H1 (cell line): Measurements from ENCODE around the gene NR2F1. TPM values are rescaled to one million over a fixed set of nuclear protein-coding genes. Genes with fewer than 3 reads are reported as not detected.

Experiments
- CTCF ChIA-PET: fragments of 300-600 bp; sonication (Branson Sonifier 250); formaldehyde crosslinking; loops from one replicate; lab custom pipeline; 2021; ENCODE audit not compliant: partially characterized antibody; lab: Charles Lee
- POLR2A ChIA-PET: fragments of 300-600 bp; sonication (Branson Sonifier 250); formaldehyde crosslinking; loops from one replicate; lab custom pipeline; 2021; ENCODE audit warnings: inconsistent platforms; ENCODE audit not compliant: partially characterized antibody; lab: Charles Lee
- DNase-seq, 2 experiments: peaks; one replicate each; pipeline versions ENCODE4 v3.0.0 to v3.0.0-alpha.2; 2010 to 2022; ENCODE audit warnings: low spot score in 2 of 2, low read depth in 1 of 2, mixed read lengths in 1 of 2
- FAIRE-seq: peaks from 2 replicates; lab custom pipeline; 2011; peaks lifted over from hg19 to GRCh38; lab: Jason Lieb, UNC
- H2AFZ ChIP-seq: 2 replicates; pipeline ENCODE4 v1.8.1; 2012; ENCODE audit warnings: low read length, inconsistent platforms
- H2AK5ac ChIP-seq: 2 replicates; pipeline ENCODE4 v1.6.1; 2013; ENCODE audit warnings: low read depth, low read length
- H2BK120ac ChIP-seq: replicated peaks from 2 replicates; pipeline ENCODE3; 2013; ENCODE audit warnings: low read depth, low read length, inconsistent platforms
- H2BK12ac ChIP-seq: 2 replicates; pipeline ENCODE4 v1.6.1; 2013; ENCODE audit warnings: low read depth, low read length
- H2BK15ac ChIP-seq: 2 replicates; pipeline ENCODE4 v1.6.1; 2013; ENCODE audit warnings: low read length
- H2BK20ac ChIP-seq: 2 replicates; pipeline ENCODE4 v1.6.1; 2013; ENCODE audit warnings: low read length
- H2BK5ac ChIP-seq: 2 replicates; pipeline ENCODE4 v1.6.1; 2013; ENCODE audit warnings: low read depth, low read length
- H3K14ac ChIP-seq: 2 replicates; pipeline ENCODE4 v1.6.1; 2013; ENCODE audit warnings: inconsistent platforms; ENCODE audit not compliant: insufficient read length
- H3K18ac ChIP-seq: 2 replicates; pipeline ENCODE4 v1.6.1; 2013; ENCODE audit warnings: low read length; ENCODE audit errors: extremely low read depth
- H3K23ac ChIP-seq: 2 replicates; pipeline ENCODE4 v1.6.1; 2013; ENCODE audit warnings: inconsistent platforms; ENCODE audit not compliant: insufficient read length
- H3K23me2 ChIP-seq: 2 replicates; pipeline ENCODE4 v1.6.1; 2013; ENCODE audit warnings: low read depth, low read length
- H3K27ac ChIP-seq: 2 replicates; pipeline ENCODE4 v1.6.1; 2011; ENCODE audit warnings: low read depth, low read length, inconsistent platforms
- H3K27me3 ChIP-seq, 4 experiments: replicated peaks in 1 of 4; 1 replicate in 1 of 4; 2 replicates in 3 of 4; pipeline versions ENCODE4 v1.6.1 to v1.8.1; 2011 to 2013; ENCODE audit warnings: low read length in 3 of 4, mild to moderate bottlenecking in 3 of 4, inconsistent platforms in 2 of 4, mixed read lengths in 2 of 4, moderate library complexity in 1 of 4; ENCODE audit not compliant: control insufficient read depth in 3 of 4, insufficient read depth in 3 of 4; ENCODE audit errors: extremely low read depth in 1 of 4
- H3K36me3 ChIP-seq, 4 experiments: 2 replicates each; pipeline versions ENCODE4 v1.6.1 to v1.8.1; 2011 to 2013; ENCODE audit warnings: mild to moderate bottlenecking in 4 of 4, low read length in 3 of 4, moderate library complexity in 2 of 4, control low read depth in 1 of 4, inconsistent platforms in 1 of 4; ENCODE audit not compliant: insufficient read depth in 4 of 4, control insufficient read depth in 2 of 4
- H3K4ac ChIP-seq: replicated peaks from 2 replicates; pipeline ENCODE3; 2013; ENCODE audit warnings: low read length, low read depth, mixed read lengths, inconsistent platforms; ENCODE audit not compliant: insufficient read length
- H3K4me1 ChIP-seq, 4 experiments: replicated peaks in 1 of 4; 1 replicate in 1 of 4; 2 replicates in 3 of 4; pipeline versions ENCODE4 v1.6.1 to v1.8.1; 2011 to 2013; ENCODE audit warnings: low read length in 3 of 4, inconsistent platforms in 2 of 4, mixed read lengths in 1 of 4; ENCODE audit not compliant: insufficient read depth in 4 of 4, control insufficient read depth in 3 of 4
- H3K4me2 ChIP-seq, 2 experiments: 2 replicates each; pipeline versions ENCODE4 v1.6.1 to v1.8.1; 2011 to 2013; ENCODE audit warnings: low read depth in 2 of 2, low read length in 2 of 2, control low read depth in 1 of 2, inconsistent platforms in 1 of 2, mild to moderate bottlenecking in 1 of 2; ENCODE audit not compliant: insufficient read depth in 1 of 2
- H3K4me3 ChIP-seq, 4 experiments: fragments of 200-600, 300-600 bp in 1 of 4; sonication (generic), shearing (Covaris generic), sonication (Bioruptor Twin) in 1 of 4; 2 replicates each; pipeline versions ENCODE4 v1.5.1 to v1.8.1; 2011 to 2016; ENCODE audit warnings: low read length in 4 of 4, low read depth in 3 of 4, control low read depth in 2 of 4, inconsistent platforms in 2 of 4, mild to moderate bottlenecking in 2 of 4, mixed read lengths in 1 of 4, moderate library complexity in 1 of 4; ENCODE audit not compliant: insufficient read depth in 2 of 4; ENCODE audit errors: extremely low read depth in 1 of 4
- H3K56ac ChIP-seq: replicated peaks from 2 replicates; pipeline ENCODE3; 2013; ENCODE audit warnings: low read depth, mild to moderate bottlenecking, mixed read lengths, low read length, inconsistent platforms; ENCODE audit not compliant: insufficient read length
- H3K79me1 ChIP-seq: 2 replicates; pipeline ENCODE4 v1.6.1; 2013; ENCODE audit warnings: low read depth, low read length, control low read depth
- H3K79me2 ChIP-seq, 2 experiments: 2 replicates each; pipeline versions ENCODE4 v1.6.1 to v1.8.1; 2012 to 2013; ENCODE audit warnings: low read length in 2 of 2, mild to moderate bottlenecking in 2 of 2, inconsistent platforms in 1 of 2; ENCODE audit not compliant: insufficient read depth in 2 of 2, control insufficient read depth in 1 of 2
- H3K9ac ChIP-seq, 4 experiments: replicated peaks in 1 of 4; 1 replicate in 1 of 4; 2 replicates in 3 of 4; pipeline versions ENCODE4 v1.6.1 to v1.8.1; 2011 to 2013; ENCODE audit warnings: low read depth in 3 of 4, low read length in 3 of 4, control low read depth in 2 of 4, mild to moderate bottlenecking in 2 of 4, moderate library complexity in 2 of 4, inconsistent platforms in 1 of 4; ENCODE audit errors: extremely low read depth in 1 of 4
- H3K9me3 ChIP-seq, 2 experiments: 2 replicates each; pipeline versions ENCODE4 v1.6.1 to v1.8.1; 2012 to 2013; ENCODE audit warnings: mild to moderate bottlenecking in 2 of 2, moderate library complexity in 2 of 2, control low read depth in 1 of 2, inconsistent platforms in 1 of 2, low read depth in 1 of 2, low read length in 1 of 2, mixed read lengths in 1 of 2; ENCODE audit not compliant: insufficient read depth in 2 of 2
- H4K20me1 ChIP-seq, 2 experiments: replicated peaks in 1 of 2; 2 replicates each; pipeline versions ENCODE3 to v1.8.1; 2011 to 2013; ENCODE audit warnings: inconsistent platforms in 2 of 2, low read length in 2 of 2, mild to moderate bottlenecking in 1 of 2; ENCODE audit not compliant: insufficient read depth in 2 of 2, control insufficient read depth in 1 of 2
- H4K5ac ChIP-seq: 2 replicates; pipeline ENCODE4 v1.6.1; 2013; ENCODE audit warnings: low read length, low read depth, mixed read lengths, inconsistent platforms; ENCODE audit not compliant: insufficient read length
- H4K8ac ChIP-seq: 2 replicates; pipeline ENCODE4 v1.8.0; 2013; ENCODE audit warnings: mild to moderate bottlenecking, moderate library complexity, low read length, inconsistent platforms; ENCODE audit not compliant: insufficient read depth; ENCODE audit errors: extremely low read depth
- H4K91ac ChIP-seq: replicated peaks from 2 replicates; pipeline ENCODE3; 2013; ENCODE audit warnings: low read length, mixed read lengths, inconsistent platforms; ENCODE audit not compliant: insufficient read length
- CBX8 ChIP-seq: fragments of 300-800, 300-1000 bp; sonication (generic); IDR thresholded peaks from 2 replicates; pipeline ENCODE4 v1.7.1; 2016; ENCODE audit warnings: low read depth, low read length, borderline replicate concordance
- CREB1 ChIP-seq: IDR thresholded peaks from 2 replicates; pipeline ENCODE4 v1.6.1; 2012; ENCODE audit warnings: inconsistent platforms
- CTCF ChIP-seq, 3 experiments: IDR thresholded peaks; 1 replicate in 2 of 3; 2 replicates in 1 of 3; pipeline versions ENCODE4 v1.5.1 to v1.6.1; 2011; ENCODE audit warnings: low read length in 3 of 3, mild to moderate bottlenecking in 3 of 3, inconsistent platforms in 2 of 3, low read depth in 1 of 3, moderate library complexity in 1 of 3; ENCODE audit not compliant: insufficient read depth in 1 of 3; ENCODE audit errors: control extremely low read depth in 1 of 3
- EGR1 ChIP-seq: IDR thresholded peaks from 2 replicates; pipeline ENCODE4 v1.6.1; 2011; ENCODE audit warnings: low read depth, low read length, borderline replicate concordance
- MAFK ChIP-seq: IDR thresholded peaks from 2 replicates; pipeline ENCODE4 v1.6.1; 2012; ENCODE audit warnings: low read depth, mild to moderate bottlenecking, improper control_type of control experiment, low read length
- RNF2 ChIP-seq: fragments of 200-900, 300-1000 bp; sonication (generic); IDR thresholded peaks from 2 replicates; pipeline ENCODE4 v1.7.1; 2016; ENCODE audit warnings: borderline replicate concordance, low read depth, mild to moderate bottlenecking, antibody characterized with exemption, low read length; ENCODE audit not compliant: poor library complexity, severe bottlenecking; ENCODE audit errors: missing control alignments
- SP2 ChIP-seq: IDR thresholded peaks from 2 replicates; pipeline ENCODE4 v1.6.1; 2012; ENCODE audit warnings: mild to moderate bottlenecking, low read length, inconsistent platforms
- SP4 ChIP-seq: IDR thresholded peaks from 2 replicates; pipeline ENCODE4 v1.6.1; 2012; ENCODE audit warnings: low read length, inconsistent platforms
- TCF12 ChIP-seq: IDR thresholded peaks from 2 replicates; pipeline ENCODE4 v1.6.1; 2011; ENCODE audit warnings: low read depth, mild to moderate bottlenecking, low read length
- WGBS, 2 experiments: shearing (Covaris generic) in 1 of 2; methylation state at CpG; one replicate each; pipeline versions ENCODE4 v1.1.6 to v1.1.7; 2013 to 2015; ENCODE audit warnings: low lambda C conversion rate in 2 of 2, mixed read lengths in 2 of 2, inconsistent platforms in 1 of 2, low coverage in 1 of 2, missing lambda C conversion rate in 1 of 2; ENCODE audit not compliant: insufficient replicate concordance in 2 of 2, insufficient coverage in 1 of 2, insufficient read length in 1 of 2; ENCODE audit errors: extremely low coverage in 1 of 2, missing lambda C conversion rate in 1 of 2; 5-methylcytosine and 5-hydroxymethylcytosine counted together
- polyA plus RNA-seq, 7 experiments: library from polyadenylated mRNA; depleted of rRNA in 3 of 7; stranded (reverse) in 5 of 7; unstranded in 2 of 7; fragments of >200 nt in 5 of 7; fragments of 200-250 nt in 2 of 7; gene quantifications; 1 replicate in 5 of 7; 2 replicates in 1 of 7; 4 replicates in 1 of 7; pipeline versions ENCODE4 v1.2.1 to v1.2.3, GENCODE V29; 2011 to 2013; ENCODE audit warnings: missing spikeins in 2 of 7, mixed read lengths in 2 of 7
- total RNA-seq: library from RNA; stranded (reverse); fragmentation: NEBNext Ultra II Directional; extraction: Animal tissue kit (Norgen Biotek cat#: 25700); gene quantifications from 2 replicates; pipeline ENCODE4 v1.2.1, GENCODE V29; 2021

The NR2F1 gene
- total and polyA plus RNA-seq, 2 of the 8 experiments (the other 6 are each of a cell fraction or from before 2014, with no cell fraction given), result not detected

- no peak overlapping the region for H2BK120ac ChIP-seq
- peaks cover 83 to 98% (median 95%) of the 10 kb centered on the region in 4 experiments for H3K27me3 ChIP-seq
- H2BK12ac ChIP-seq, result no peak overlapping the region
- peaks cover 11% of the 10 kb centered on the region; the same call in 1 of the 2 replicates for H3K23me2 ChIP-seq
- H4K91ac ChIP-seq, result no peak overlapping the region
- no peak for TF ChIP-seq CTCF (IDR thresholded peaks at IDR 0.05; ENCODE audit: control extremely low read depth in 1 of 3, insufficient read depth in 1 of 3, low read depth in 1 of 3, low read length in 3 of 3)
- no peak for TF ChIP-seq EGR1
- TF ChIP-seq SP4, result no peak
- no peak for TF ChIP-seq SP2
- no peak for TF ChIP-seq MAFK
- TF ChIP-seq TCF12, result 0 out of 2 replicates have a peak, but pooled peaks have one; percentile 2
- TF ChIP-seq RNF2, result peak; percentile 86
- TF ChIP-seq CBX8, result 0 out of 2 replicates have a peak, but pooled peaks have one; percentile 42
- TF ChIP-seq CREB1, result no peak
- no peak overlapping the region for H3K4ac ChIP-seq
- no peak overlapping the region for H4K8ac ChIP-seq
- H2BK20ac ChIP-seq, result no peak overlapping the region
- DNase-seq (no peak), FAIRE-seq (no peak)
- H3K18ac ChIP-seq, result no peak overlapping the region
- no peak overlapping the region for H3K9ac ChIP-seq
- H3K79me2 ChIP-seq, result no peaks in the 10 kb centered on the region
- H2BK5ac ChIP-seq, result no peak overlapping the region
- no peak overlapping the region for H3K23ac ChIP-seq
- H3K27ac ChIP-seq, result no peak overlapping the region
- H3K4me1 ChIP-seq, result peaks cover 0 to 35% (median 25%) of the 10 kb centered on the region in 4 experiments; a peak in 6 of 7 replicates
- no peak overlapping the region for H3K56ac ChIP-seq
- no peak overlapping the region for H2AFZ ChIP-seq
- 12% methylated on average over 9 of the region's 9 CpGs; no CpG with 5 or more reads in 1 of the 2 experiments for WGBS, 2 experiments
- POLR2A ChIA-PET, result interaction anchor here (0.6 to 1.2 kb wide), 2 partner anchors 26 to 650 kb away, joined by 3 to 4 read pairs; no protein-coding TSS in a partner anchor
- H4K5ac ChIP-seq, result no peak overlapping the region
- H3K14ac ChIP-seq, result no peak overlapping the region
- H3K4me2 ChIP-seq, result no peak overlapping the region
- no peak overlapping the region for H3K4me3 ChIP-seq
- no peak overlapping the region for H2AK5ac ChIP-seq
- H3K79me1 ChIP-seq, result no peaks in the 10 kb centered on the region
- H2BK15ac ChIP-seq, result no peak overlapping the region
- no peaks in the 10 kb centered on the region for H3K9me3 ChIP-seq
- CTCF ChIA-PET, result interaction anchor here (0.8 to 2.2 kb wide), 5 partner anchors 10 to 242 kb away, joined by 3 to 17 read pairs (median 9); no protein-coding TSS in a partner anchor
- H3K36me3 ChIP-seq, result peaks cover 0 to 2% (median 0%) of the 10 kb centered on the region in 4 experiments; a peak in 1 of 8 replicates
- H4K20me1 ChIP-seq, result peaks cover 6 to 24% of the 10 kb centered on the region in 2 experiments
Observed at GRCh38 chr5:93576994-93577853, 5.8 kb upstream of the NR2F1 start.
